MCF 10A (cell line): Measurements from ENCODE around the gene NET1. TPM values are rescaled to one million over a fixed set of nuclear protein-coding genes. Genes with fewer than 3 reads are reported as not detected.

Experiments used
- BruUV-seq: library from RNA; stranded (reverse); fragments of 400-500 nt; replicated peaks from 2 replicates; lab custom pipeline; 2021; lab: Mats Ljungman, UMichigan
- CTCF ChIA-PET: fragments of 300-600 bp; sonication (Branson Sonifier 250); formaldehyde crosslinking; extraction: SDS; loops from one replicate; lab custom pipeline; 2021; ENCODE audit warnings: antibody characterized with exemption, inconsistent platforms; lab: Yijun Ruan, JAX
- POLR2A ChIA-PET: fragments of 300-600, 350-650 bp; sonication (Branson Sonifier 250); formaldehyde crosslinking; extraction: SDS; loops from one replicate; lab custom pipeline; 2020; ENCODE audit warnings: antibody characterized with exemption, inconsistent platforms; lab: Yijun Ruan, JAX
- DNase-seq: peaks from one replicate; pipeline ENCODE4 v3.0.0-alpha.2; 2018; ENCODE audit not compliant: unreplicated experiment
- H3K27ac Mint-ChIP-seq: one replicate; pipeline ENCODE4 v1.8.0; 2022; ENCODE audit warnings: mild to moderate bottlenecking, low read depth, mixed read lengths; ENCODE audit not compliant: unreplicated experiment
- H3K27me3 Mint-ChIP-seq: one replicate; pipeline ENCODE4 v1.8.0; 2022; ENCODE audit warnings: mixed read lengths; ENCODE audit not compliant: insufficient read depth, unreplicated experiment
- H3K36me3 Mint-ChIP-seq: one replicate; pipeline ENCODE4 v1.8.0; 2022; ENCODE audit warnings: mild to moderate bottlenecking, moderate library complexity, mixed read lengths; ENCODE audit not compliant: insufficient read depth, unreplicated experiment
- H3K4me1 Mint-ChIP-seq: one replicate; pipeline ENCODE4 v1.8.0; 2022; ENCODE audit warnings: mixed read lengths; ENCODE audit not compliant: insufficient read depth, unreplicated experiment
- H3K4me3 Mint-ChIP-seq: one replicate; pipeline ENCODE4 v1.8.0; 2022; ENCODE audit warnings: mild to moderate bottlenecking, moderate library complexity, mixed read lengths; ENCODE audit not compliant: unreplicated experiment
- H3K9me3 Mint-ChIP-seq: one replicate; pipeline ENCODE4 v1.8.0; 2022; ENCODE audit warnings: mixed read lengths; ENCODE audit not compliant: unreplicated experiment
- CTCF ChIP-seq: fragments of 200-600 bp; IDR thresholded peaks from one replicate; pipeline ENCODE4 v1.8.0; 2022; ENCODE audit warnings: antibody characterized with exemption, mild to moderate bottlenecking; ENCODE audit not compliant: unreplicated experiment
- intact Hi-C: fragments of 100-400 bp; cut with micrococcal nuclease; formaldehyde crosslinking; loops from 2 replicates; pipeline ENCODE4 v1.14.1; 2022
- total RNA-seq: library from RNA; stranded (reverse); gene quantifications from 2 replicates; pipeline ENCODE4 v1.2.3, GENCODE V29; 2022

NET1 gene
- total RNA-seq, 1 experiment from 2014 or later = 40.3 TPM

GRCh38 chr10:5390607-5391205, 21.7 kb upstream of the NET1 start:
- no peak for DNase-seq
- TF ChIP-seq CTCF = no peak
- Mint-ChIP-seq H3K36me3 (no peaks in the 10 kb centered on the region), H3K27me3 (no peaks in the 10 kb centered on the region), H3K4me1 (no peaks in the 10 kb centered on the region), H3K4me3 (no peak overlapping the region), H3K27ac (no peak overlapping the region), H3K9me3 (peaks cover 15% of the 10 kb centered on the region)
- CTCF ChIA-PET = interaction anchor here (0.7 to 0.8 kb wide), 3 partner anchors 56 to 233 kb away, joined by 3 read pairs; no protein-coding TSS in a partner anchor
- POLR2A ChIA-PET = interaction anchor here (0.7 to 1.2 kb wide), 2 partner anchors 11 to 13 kb away, joined by 3 read pairs; no protein-coding TSS in a partner anchor
- intact Hi-C loops = no loop called here
- BruUV-seq = no TSS peak

- CTCF ChIA-PET = interaction anchor here (0.6 to 0.8 kb wide), 2 partner anchors 53 to 542 kb away, joined by 4 read pairs; no protein-coding TSS in a partner anchor
- Mint-ChIP-seq H3K36me3 (no peaks in the 10 kb centered on the region), H3K4me1 (no peaks in the 10 kb centered on the region)
These were observed 20.6 kb upstream of the NET1 start for GRCh38 chr10:5391790-5392189.

GRCh38 chr10:5393529-5393928, 18.8 kb upstream of the NET1 start:
- Mint-ChIP-seq H3K27me3 (no peaks in the 10 kb centered on the region), H3K27ac (no peak overlapping the region), H3K4me3 (no peak overlapping the region), H3K4me1 (no peaks in the 10 kb centered on the region), H3K9me3 (peaks cover 8% of the 10 kb centered on the region), H3K36me3 (no peaks in the 10 kb centered on the region)
- BruUV-seq = no TSS peak
- no peak for TF ChIP-seq CTCF
- intact Hi-C loops = no loop called here
- ChIA-PET CTCF (no interaction called here), POLR2A (no interaction called here)
- DNase-seq = no peak

More at GRCh38 chr10:5391790-5392189, 20.6 kb upstream of the NET1 start:
- H3K27ac Mint-ChIP-seq = no peak overlapping the region
- no peaks in the 10 kb centered on the region for H3K27me3 Mint-ChIP-seq
- POLR2A ChIA-PET = interaction anchor here (0.7 kb wide), 1 partner anchor 15 kb away, joined by 4 read pairs; no protein-coding TSS in a partner anchor
- DNase-seq = no peak
- TF ChIP-seq CTCF = no peak
- BruUV-seq = no TSS peak
- no peak overlapping the region for H3K4me3 Mint-ChIP-seq
- intact Hi-C loops = no loop called here
- H3K9me3 Mint-ChIP-seq = peaks cover 15% of the 10 kb centered on the region

GRCh38 chr10:5395168-5395567, 17.2 kb upstream of the NET1 start:
- no peak for TF ChIP-seq CTCF
- Mint-ChIP-seq H3K36me3 (no peaks in the 10 kb centered on the region), H3K27me3 (no peaks in the 10 kb centered on the region), H3K4me1 (no peaks in the 10 kb centered on the region), H3K4me3 (no peak overlapping the region), H3K9me3 (no peaks in the 10 kb centered on the region), H3K27ac (no peak overlapping the region)
- CTCF ChIA-PET = no interaction called here
- no TSS peak for BruUV-seq
- POLR2A ChIA-PET = no interaction called here
- DNase-seq = no peak
- intact Hi-C loops = no loop called here
